ENCODE measurements around the gene MPDZ.

GRCh38 chr9:13083963-13084528 is 195.4 kb downstream of the MPDZ start:
- TF ChIP-seq CTCF (IDR thresholded peaks at IDR 0.05): no peak
- TF ChIP-seq EP300 (IDR thresholded peaks at IDR 0.05): no peak
- no peak for TF ChIP-seq POLR2A (IDR thresholded peaks at IDR 0.05)
